GM21423 (cell line): ENCODE measurements around the gene KIFC3.
"Not testable (repeated sequence)": the region's sequence is repeated elsewhere in the genome, so short reads cannot be mapped to it uniquely, and the experiment has no call there.

ENCODE experiments used
- ATAC-seq: cut with Tn5 transposase; IDR thresholded peaks from one replicate; pipeline ENCODE4 v1.9.1; 2021; ENCODE audit warnings: mild to moderate bottlenecking, moderate library complexity; ENCODE audit not compliant: unreplicated experiment

The KIFC3 gene

DNA sequence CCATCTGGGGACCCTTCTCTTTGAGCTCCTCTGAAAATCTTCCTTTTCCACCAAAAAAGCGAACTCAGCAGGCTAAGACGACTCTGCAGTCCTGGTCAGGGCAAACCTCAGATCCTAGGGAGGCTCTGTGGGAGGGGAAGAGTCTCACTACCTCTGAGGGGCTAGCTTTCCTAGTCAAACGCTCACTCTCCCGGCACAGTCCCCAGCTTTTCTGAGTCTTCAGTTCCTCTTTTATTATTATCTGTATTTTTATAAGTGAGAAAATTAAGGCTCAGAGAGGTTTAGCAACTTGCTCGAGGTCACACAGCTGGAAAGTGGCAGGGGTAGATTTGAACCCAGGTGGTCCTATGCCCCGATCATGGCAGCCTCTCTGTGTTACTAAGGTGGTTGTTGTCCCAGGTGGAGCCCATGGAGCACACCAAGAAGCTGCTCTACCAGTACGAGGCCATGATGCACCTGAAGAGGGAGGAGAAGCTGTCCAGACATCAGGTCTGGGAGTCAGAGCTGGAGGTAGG is 75.8 kb downstream of the KIFC3 start:
- no peak for ATAC-seq

DNA sequence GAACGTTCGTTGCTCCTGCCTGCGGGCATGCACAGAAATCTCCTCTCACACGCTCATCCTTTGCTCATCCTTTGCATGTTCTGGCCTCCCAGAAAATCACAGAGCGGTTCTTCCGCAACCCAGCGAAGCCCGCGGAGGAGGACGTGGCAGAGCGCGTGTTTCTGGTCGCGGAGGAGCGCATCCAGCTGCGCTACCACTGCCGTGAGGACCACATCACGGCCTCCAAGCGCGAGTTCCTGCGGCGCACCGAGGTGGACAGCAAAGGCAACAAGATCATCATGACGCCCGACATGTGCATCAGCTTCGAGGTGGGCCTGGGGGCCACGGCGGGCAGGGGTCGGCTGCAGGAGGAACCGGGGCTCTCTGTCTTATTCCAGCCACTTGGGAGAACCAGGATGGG is 76.3 kb downstream of the KIFC3 start:
- ATAC-seq: no peak

DNA sequence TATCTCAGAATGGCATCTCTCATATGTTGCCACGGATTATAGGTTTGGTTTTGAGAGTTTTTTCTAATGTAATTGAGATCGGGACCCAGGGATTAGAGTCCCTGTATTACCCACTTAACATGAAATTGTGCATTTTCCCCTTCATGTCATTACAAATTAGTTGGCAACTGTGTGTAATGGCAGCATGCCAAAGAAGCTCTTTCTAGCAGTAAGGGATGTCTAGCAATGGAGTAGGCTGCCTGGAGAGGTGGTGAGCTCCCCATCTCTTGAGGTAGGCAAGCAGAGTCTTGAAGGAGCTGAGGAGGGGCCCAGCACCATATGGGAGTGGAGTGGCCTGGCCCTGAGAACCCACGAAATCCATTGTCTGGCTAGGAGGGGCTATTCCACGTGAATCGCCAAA is 76.7 kb downstream of the KIFC3 start:
- ATAC-seq: no peak

DNA sequence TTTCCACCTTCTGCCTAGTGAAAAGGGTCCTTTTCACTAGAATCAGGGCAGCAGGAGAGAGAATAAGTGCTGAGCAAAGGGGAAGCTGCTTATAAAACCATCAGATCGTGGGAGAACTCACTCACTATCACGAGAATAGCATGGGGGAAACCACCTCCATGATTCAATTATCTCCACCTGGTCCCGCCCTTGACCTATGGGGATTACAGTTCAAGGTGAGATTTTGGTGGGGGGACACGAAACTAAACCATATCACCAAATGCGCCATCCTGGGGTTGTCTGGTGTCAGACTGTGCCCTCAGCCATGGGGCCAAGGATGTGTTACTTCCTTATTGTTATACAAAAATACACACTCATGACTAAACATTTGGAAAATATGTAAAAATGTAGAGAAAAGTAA is 77.1 kb downstream of the KIFC3 start:
- ATAC-seq: no peak

DNA sequence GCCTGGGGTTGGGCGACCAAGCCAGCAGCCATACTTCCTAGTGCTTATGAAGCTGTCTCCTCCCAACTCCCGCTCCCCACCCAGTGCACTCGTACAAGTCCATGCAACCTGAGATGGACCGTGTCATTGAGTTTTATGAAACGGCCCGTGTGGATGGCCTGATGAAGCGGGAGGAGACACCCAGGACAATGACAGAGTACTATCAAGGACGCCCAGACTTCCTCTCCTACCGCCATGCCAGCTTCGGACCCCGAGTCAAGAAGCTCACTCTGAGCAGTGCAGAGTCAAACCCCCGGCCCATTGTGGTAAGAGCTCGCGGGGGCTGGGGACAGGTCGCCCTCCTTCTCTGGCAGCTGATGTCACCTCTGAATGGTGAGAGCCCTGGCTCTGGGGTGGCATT is 77.8 kb downstream of the KIFC3 start:
- no peak for ATAC-seq

DNA sequence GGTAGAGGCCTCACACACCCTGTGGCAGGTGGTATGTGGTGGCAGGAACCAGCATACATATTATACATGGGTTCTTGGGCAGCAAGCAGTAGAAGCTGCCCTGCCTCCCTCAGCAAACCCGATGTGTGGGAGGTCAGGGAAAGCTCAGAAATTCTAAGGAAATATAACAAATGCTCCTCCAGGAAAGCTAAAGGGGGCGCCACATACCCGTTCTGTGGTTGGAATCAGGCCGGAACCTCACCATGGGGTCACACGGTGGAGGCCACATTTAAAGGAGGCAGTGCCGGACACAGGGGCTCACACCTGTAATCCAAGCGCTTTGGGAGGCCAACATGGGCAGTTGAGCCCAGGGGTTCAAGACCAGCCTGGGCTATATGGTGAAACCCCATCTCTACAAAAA is 79.1 kb downstream of the KIFC3 start:
- ATAC-seq: no peak

DNA sequence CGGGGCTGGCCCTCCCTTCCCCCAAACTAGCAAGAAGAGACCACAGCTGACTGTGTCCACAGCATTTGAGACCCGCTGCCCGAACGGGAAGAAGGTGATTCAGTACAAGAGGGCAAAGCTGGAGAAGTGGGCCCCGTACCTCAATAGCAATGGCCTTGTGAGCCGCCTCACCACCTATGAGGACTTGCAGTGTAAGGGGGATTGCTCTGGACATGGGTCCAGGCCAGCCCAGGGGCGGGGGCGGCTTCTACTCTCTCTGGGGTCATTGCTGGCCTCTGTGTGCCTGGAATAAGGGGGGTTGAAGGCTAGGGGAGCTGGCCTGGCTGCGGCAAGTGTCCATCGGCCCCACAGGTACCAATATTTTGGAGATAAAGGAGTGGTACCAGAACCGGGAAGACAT is 79.6 kb downstream of the KIFC3 start:
- ATAC-seq: no peak

DNA sequence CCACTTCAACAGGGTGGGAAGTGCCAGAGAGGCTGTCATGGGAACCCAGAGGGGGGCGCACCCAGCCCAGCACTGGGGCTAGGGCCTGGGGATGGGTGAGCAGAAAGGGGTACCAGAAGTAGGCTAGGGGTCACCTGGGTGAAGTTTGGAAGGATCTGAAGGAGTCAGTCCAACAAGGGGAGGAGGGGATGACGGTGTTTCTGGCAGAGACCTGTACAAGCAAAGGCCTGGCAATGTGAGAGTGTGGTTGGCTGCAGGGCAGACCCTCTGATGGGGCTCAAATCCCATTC is 80.1 kb downstream of the KIFC3 start:
- ATAC-seq: no peak

DNA sequence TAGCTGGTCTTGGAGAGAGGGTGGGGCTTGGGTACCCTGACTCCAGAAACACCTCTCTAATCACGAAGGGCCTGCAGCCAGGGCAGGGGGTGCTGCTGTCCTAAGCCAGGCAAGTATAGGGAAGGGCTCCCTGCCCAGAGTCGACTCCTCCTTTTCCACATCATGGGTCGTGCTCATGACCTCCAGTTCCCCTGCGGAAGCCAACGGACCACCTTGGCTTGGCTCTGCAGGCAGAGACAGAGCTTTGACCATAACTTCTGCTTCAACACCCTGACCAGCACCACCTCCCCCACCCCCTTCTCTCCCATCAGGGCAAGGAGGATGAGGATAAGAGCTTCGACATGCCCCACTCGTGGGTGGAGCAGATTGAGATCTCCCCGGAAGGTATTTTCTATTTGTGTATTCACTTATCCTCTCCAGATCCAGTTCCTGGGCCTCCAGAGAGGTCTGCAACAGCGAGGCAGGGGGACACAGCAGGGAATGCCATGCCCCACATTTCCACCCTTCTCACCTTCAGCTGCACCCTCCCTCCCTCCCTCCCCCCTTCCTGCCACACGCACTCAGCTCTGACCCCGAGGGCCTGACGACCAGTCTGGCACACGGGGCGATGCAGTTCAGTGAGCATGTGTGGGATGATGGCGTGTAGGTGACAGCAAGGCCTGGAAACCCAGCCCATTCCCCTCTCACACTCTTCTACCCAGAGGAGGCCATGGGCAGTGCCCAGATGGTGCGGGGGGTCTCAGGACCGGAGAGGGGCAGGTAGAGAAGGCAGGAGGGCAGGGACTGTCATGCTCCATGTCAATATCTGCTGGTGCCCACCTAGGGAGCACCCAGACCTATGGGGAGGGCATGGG is 80.7 kb downstream of the KIFC3 start:
- ATAC-seq: no peak

DNA sequence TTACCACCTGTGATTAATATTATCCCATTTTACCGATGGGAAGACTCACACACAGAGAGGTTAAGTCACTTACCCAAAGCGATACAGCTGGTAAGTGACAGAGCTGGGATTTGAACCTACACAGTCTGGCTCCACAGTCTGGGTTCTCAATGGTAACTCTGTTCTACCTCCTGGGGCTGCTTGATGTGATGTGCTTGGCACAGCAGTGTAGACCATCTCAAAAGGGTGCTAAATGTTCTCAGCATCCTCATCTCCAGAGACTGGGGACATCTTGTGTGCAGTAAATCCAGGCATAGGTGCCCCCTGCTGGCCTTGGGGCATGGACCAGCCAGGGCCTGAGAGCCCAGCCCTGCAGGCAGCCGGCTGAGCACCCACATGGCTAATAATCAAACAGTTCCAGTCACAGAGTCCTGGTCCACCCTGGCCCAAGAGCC is 82.1 kb downstream of the KIFC3 start:
- ATAC-seq: no peak

DNA sequence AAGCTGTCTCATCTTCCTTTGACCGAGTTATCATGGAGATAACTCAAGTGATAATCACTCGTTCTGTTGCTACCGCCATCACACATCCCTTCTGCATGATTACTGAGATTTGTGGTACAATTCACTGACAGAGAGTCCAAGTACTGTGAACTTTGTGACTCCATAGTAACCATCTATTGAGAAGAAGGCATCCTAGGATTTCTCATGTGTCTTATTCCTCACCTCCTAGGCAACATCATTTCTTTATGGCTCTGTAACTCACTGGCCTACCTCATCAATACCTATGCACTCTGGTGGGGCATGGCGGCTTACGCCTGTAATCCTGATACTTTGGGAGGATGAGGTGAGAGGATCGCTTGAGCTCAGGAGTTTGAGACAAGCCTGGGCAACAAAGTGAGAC is 88.2 kb downstream of the KIFC3 start:
- ATAC-seq: no peak

DNA sequence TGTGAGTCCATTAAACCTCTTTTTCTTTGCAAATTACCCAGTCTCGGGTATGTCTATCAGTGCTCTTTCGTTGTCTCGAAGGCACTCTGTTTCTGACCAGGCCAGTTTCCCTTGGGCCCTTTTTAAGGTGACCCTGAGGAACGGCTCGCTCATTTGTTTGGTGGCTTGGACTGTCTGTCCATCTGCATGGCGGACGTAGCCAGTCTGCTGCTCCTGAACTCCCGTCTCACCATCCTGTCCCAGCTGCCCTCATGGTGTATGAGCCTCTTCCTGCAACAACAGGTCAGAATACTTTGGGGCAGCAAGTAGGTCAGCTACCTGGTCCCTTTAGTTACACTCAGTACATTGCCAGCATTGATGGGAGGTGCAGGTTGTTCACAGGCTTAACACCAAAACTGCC is 88.7 kb downstream of the KIFC3 start:
- no peak for ATAC-seq

DNA sequence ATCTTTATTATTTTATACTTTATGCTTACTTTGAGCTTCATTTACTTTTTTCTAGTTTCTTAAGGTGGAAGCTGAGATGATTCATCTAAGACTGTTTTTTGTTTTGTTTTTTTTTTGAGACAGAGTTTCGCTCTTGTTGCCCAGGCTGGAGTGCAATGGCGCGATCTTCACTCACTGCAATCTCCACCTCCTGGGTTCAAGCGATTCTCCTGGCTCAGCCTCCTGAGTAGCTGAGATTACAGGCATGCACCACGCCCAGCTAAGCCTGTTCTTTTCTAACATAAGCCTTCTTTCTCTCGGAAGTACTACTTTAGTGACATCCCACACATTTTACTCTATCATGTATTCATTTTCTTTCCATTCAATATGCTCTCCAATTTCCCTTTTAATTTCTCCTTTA is 89.7 kb downstream of the KIFC3 start:
- not testable (repeated sequence) for ATAC-seq

DNA sequence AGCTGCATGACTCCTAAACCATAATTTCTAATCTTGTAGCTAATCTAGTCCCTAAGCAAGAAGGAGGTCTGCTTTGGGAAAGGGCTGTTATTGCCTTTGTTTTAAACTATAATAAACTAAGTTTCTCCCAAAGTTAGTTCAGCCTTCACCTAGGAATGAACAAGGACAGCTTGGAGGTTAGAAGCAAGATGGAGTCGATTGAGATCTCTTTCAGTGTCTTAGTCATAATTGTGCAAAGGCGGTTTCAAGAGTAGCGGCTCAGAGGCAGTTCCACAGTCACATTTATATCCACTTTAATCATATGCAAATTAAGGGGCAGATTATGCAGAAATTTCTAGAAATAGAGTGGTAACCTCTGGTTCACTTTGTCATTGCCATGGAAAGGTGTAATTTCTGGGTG is 90.3 kb downstream of the KIFC3 start:
- no peak for ATAC-seq

DNA sequence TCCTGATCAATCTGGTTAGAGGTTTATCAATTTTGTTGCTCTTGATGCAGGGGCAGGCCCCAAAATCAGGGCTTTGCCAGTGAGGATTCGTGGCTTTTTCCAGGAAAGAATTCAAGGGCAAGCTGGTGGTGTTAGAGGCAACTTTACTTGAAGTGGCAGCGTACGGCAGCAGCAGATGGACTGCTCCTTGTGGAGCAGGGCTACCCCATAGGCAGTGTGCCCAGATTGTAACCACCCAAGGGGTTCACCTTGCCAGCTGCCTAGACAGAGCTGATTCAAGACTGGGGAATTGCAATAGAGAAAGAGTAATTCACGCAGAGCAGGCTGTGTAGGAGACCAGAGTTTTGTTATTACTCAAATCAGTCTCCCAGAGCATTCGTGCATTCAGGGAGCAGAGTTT is 90.9 kb downstream of the KIFC3 start:
- no peak for ATAC-seq

DNA sequence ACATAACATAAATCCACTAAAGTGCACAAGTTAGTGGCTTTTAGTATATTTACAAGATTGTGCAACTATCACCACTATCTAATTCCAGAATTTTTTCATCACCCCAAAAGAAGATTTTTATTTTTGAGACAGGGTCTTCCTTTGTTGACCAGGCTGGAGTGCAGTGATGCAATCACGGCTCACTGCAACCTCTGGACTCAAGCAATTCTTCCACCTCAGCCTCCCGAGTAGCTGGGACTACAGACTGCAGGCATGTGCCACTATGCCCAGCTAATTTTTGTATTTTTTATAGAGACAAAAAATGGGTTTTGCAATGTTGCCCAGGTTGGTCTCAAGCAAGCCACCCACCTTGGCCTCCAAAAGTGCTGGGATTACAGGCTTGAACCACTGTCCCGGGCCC is 92.6 kb downstream of the KIFC3 start:
- ATAC-seq: no peak
